COLO668 (cell line): ENCODE results near the gene ELP2.
"Not testable (repeated sequence)": the region's sequence is repeated elsewhere in the genome, so short reads cannot be mapped to it uniquely, and the experiment has no call there.

Experiments
- DNase-seq: peaks from one replicate; lab custom pipeline; 2025; ENCODE audit not compliant: unreplicated experiment; lab: John Stamatoyannopoulos, UW

Gene ELP2, protein sequence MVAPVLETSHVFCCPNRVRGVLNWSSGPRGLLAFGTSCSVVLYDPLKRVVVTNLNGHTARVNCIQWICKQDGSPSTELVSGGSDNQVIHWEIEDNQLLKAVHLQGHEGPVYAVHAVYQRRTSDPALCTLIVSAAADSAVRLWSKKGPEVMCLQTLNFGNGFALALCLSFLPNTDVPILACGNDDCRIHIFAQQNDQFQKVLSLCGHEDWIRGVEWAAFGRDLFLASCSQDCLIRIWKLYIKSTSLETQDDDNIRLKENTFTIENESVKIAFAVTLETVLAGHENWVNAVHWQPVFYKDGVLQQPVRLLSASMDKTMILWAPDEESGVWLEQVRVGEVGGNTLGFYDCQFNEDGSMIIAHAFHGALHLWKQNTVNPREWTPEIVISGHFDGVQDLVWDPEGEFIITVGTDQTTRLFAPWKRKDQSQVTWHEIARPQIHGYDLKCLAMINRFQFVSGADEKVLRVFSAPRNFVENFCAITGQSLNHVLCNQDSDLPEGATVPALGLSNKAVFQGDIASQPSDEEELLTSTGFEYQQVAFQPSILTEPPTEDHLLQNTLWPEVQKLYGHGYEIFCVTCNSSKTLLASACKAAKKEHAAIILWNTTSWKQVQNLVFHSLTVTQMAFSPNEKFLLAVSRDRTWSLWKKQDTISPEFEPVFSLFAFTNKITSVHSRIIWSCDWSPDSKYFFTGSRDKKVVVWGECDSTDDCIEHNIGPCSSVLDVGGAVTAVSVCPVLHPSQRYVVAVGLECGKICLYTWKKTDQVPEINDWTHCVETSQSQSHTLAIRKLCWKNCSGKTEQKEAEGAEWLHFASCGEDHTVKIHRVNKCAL

GRCh38 chr18:36129300-36130038, at the start of gene ELP2, which contains the start of gene SLC39A6:
Gene ELP2 (plus strand): TSS chr18:36129899. CDS start chr18:36129934, 35 bp downstream.
Gene SLC39A6 (minus strand): TSS chr18:36129340. CDS start chr18:36127007, 2,333 bp downstream.
- DNase-seq: peak; percentile 97

GRCh38 chr18:36081118-36081517, 48.6 kb upstream of the ELP2 start:
- DNase-seq: not testable (repeated sequence)

- DNase-seq: no peak
Measured at GRCh38 chr18:36083729-36084128, 46.0 kb upstream of the ELP2 start.

GRCh38 chr18:36085195-36085594, 44.5 kb upstream of the ELP2 start:
- no peak for DNase-seq

DNA sequence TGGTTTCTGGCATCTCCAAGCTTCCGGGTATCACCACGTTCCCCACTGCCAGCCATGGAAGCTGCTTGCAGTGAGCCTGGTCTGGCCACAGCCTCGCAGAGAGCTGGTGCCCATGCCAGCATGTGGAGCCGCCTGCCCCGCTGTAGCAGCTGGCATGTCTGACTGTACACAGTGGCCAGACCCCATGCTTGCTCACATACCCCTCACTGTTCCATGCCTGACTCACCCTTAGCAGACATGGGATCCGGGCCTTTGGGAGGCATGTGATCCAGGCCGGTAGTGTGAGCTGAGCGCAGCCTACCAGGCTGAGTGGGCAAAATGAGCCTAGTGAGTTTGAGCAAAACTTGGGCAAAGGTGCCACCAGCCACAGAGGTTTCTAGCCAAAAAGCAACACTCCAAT, 43.5 kb upstream of the ELP2 start:
- DNase-seq: no peak

GRCh38 chr18:36088256-36088655, 41.4 kb upstream of the ELP2 start:
- DNase-seq: no peak

DNA sequence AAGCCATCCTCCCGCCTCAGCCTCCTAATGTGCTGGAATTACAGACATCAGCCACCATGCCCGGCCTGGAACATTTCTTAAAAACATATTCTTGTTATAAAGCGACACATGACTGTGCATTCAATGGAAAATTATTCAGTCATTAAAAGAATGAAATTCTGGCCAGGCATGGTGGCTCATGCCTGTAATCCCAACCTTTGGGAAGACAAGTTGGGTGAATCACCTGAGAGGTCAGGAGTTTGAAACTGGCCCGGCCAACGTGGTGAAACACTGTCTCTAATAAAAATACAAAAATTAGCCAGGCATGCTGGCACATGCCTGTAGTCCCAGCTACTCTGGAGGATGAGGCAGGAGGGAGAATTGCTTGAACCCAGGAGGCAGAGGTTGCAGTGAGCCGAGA, 40.7 kb upstream of the ELP2 start:
- no peak for DNase-seq

DNA sequence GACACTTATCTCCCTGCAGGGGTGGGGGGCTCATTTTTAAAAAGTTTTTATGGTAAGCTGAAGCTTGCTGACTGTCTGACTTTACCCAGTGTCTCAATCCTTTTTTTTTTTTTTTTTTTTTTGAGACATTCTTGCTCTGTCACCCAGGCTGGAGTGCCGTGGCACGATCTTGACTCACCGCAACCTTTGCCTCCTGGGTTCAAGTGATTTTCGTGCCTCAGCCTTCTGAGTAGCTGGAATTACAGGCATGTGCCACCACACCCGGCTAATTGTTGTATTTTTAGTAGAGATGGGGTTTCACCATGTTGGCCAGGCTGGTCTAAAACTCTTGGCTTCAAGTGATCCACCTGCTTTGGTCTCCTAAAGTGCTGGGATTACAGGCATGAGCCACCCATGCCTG, 37.6 kb upstream of the ELP2 start:
- DNase-seq: not testable (repeated sequence)

- no peak for DNase-seq
Measured at GRCh38 chr18:36094431-36094830, 35.3 kb upstream of the ELP2 start.

GRCh38 chr18:36095936-36096519, 33.7 kb upstream of the ELP2 start:
- DNase-seq: no peak

DNA sequence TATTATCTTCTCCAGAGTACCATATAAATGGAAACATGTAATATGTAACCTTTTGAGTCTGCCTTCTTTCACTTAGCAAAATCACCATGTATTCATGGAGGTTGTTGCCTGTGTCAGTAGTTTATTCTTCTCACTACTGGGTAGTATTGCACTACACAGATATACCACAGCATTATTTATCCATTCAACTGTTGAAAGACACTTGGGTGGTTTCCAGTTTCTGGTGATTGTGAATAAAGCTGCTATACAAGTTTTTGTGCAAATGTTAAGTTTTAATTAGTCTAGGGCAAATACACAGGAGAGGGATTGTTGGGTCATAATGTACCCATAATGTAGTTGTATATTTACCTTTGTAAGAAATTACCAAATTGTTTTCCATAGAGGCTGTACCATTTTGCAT, 32.7 kb upstream of the ELP2 start:
- no peak for DNase-seq

DNA sequence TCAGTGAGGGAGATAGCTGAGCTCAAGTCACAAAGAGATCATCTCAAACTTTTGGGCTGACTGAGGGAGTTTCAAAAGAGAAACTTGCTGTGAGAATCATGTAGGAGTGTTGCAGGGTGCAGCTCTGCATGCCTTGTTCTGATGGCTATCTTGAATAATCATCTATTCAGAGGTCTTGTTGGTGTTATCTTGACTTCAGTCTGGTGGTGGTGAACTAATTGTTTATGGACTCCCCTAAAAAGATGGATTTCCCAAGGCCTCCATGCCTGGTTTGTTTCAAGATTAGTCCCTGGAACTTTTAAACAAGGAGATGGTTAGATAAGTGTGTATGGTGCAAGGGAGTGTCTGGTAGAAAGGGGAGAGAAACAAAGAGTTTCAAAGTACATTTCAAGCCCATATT, 30.4 kb upstream of the ELP2 start:
- DNase-seq: no peak

DNA sequence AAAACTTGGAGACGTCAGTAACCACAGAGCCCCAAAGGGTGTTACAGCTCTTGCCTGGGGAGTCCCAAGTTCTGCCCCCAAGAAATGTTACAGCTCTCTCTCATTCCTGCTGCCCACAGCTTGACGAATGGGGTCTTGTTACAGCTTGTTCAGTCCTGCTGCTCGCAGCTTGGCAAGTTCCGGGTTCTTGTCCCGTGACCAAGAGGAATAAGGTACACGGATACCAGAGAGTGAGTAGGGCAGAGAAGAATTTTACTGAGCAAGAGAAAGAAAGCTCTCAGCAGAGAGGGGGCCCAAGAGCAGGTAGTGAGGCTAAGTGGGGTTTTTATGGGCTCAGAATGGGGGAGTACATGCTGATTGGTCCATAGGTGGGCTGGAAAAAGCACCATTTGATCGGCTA, 27.8 kb upstream of the ELP2 start:
- DNase-seq: no peak

DNA sequence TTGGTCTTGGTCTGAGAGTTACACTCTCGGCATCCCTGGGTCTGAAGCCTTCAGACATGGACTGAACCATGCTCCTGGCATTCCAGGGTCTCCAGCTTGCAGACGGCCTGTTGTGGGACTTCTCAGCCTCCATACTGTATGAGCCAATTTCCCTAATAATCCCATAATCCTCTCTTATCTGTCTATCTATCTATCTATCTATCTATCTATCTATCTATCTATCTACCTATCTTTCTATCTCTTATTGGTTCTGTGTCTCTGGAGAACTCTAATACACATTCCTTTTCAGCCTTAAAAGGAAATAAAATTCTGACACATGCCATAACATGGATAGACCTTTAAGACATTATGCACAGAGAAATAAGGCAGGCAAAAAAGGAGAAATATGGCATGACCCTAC, 24.9 kb upstream of the ELP2 start:
- no peak for DNase-seq

DNA sequence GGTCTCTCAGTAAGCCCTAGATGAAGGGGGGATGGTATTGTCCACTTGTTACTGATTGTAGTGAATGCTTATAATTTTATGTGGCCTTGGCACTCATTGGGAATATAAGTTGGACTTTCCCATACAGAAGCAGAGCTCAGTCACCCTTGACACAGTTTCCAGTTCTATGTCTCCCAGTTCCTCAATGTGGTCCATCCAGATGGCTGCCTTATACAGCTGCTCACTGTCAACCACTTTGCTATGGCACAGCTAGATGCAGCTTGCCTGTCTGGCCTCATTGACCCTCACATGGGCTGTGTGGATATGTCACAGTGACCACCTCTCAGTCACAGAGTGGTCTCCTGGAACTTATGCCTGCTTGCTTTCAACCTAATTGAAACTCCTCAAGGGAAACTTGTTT, 22.2 kb upstream of the ELP2 start:
- no peak for DNase-seq

DNA sequence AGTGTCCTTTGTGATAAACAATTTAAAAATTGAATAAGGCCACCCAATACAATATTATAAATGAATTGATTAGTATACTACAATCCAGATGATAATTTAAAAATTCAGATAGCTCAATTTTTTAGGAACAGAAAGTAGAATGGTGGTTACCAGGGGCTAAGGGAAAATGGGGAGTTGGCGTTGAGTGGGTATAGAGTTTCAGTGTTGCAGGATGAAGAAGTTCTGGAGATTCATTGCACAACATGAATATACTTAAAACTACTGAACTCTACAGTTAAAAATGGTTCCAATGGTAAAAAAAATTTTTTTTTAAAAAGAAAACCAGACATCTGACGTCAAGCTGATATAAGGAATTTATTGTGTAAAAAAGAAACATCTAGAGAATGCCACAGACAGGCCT, 21.5 kb upstream of the ELP2 start:
- no peak for DNase-seq

DNA sequence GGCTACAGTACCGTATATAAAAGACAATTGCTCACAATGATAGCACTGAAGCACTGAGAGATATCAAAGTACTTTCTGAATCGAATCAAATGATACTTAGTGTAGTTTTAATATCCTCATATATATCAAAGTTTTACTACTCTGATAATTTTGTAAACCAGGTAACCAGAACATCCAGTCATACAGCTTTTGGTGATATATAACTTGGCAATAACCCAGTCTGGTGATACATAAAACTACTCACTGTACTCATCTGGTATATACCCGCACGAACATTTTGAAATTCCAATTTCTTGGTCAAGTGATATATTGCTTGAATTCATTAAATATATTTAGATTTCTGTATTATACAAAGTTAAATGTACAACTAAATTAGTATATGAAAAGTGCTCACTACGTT, 21.1 kb upstream of the ELP2 start:
- DNase-seq: no peak

DNA sequence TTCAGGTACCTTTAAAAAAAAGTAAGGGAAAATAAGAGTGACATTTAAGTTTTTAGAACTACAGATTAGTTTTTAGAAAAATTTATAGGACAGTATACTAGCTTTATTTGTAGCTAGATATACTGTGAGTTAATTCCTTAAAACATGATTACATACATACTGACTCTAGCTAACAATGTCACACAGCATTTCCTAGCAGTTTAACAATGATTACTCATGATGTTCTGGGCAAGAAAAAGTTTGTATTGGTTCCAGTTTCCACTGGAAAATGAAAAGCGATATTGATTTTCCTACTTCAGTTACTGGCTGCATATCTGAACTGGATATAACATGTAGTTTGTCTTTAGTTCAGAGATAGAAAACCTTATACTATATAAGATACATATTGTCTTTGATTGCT, 20.0 kb upstream of the ELP2 start:
- DNase-seq: no peak

GRCh38 chr18:36112302-36112701, 17.4 kb upstream of the ELP2 start:
- DNase-seq: no peak

DNA sequence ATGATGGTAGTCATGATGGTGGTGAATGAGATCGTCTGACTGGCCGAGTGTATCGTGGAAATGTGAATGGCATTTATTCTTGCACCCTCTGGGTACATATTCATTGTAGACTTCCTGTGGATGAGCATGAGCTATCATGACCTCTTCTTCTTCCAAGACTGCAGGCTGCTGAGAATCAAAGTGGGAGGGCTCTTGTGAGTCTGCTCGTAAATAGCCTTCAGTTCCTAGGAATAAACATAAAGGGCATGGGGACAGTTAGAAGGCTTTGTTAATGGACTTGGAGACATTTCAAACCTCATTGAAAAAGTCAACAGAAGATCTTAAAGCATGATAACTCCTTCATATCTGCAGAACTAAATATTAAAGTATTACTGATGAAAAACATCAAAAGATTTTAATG, 15.4 kb upstream of the ELP2 start:
- no peak for DNase-seq

DNA sequence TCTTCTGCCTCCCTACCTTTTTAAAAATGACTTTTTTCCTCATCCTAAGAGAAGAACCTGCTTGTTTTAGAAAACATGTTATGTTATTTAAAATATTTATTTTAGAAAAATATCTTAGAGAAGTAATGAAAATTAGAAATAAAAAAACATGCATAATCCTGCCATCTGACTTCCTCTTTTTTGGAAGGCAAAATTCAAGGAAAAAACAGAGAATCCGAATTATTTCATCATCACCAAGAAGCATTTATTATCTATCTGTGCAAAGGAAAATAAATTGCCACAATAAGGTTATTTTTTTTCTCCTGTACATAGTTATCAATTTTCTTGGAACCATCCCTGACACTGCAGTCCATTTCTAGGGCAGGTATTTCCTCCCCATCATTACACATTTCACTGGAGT, 15.0 kb upstream of the ELP2 start:
- DNase-seq: no peak
